Naive thymus-derived CD8-positive, alpha-beta T cell (primary cell): Measurements from ENCODE around the gene C15orf40. TPM values are rescaled to one million over a fixed set of nuclear protein-coding genes. Genes with fewer than 3 reads are reported as not detected.
A peak's percentile ranks its signal among the peaks of the same experiment; 100 is the strongest.
"Not testable (repeated sequence)": the region's sequence is repeated elsewhere in the genome, so short reads cannot be mapped to it uniquely, and the experiment has no call there.

ENCODE experiments used
- ATAC-seq, 2 donors: fragments of 150-1000 bp; cut with Tn5 transposase in 1 of 2; sonication (Bioruptor Pico), chemical (Tn5 transposase) in 1 of 2; 1 replicate in 1 of 2; 2 replicates in 1 of 2; pipeline ENCODE4 v1.10.0; 2021; ENCODE audit warnings: mild to moderate bottlenecking in 2 of 2, moderate library complexity in 2 of 2
- POLR2A ChIA-PET: fragments of 350-600 bp; sonication (Branson Sonifier 250); formaldehyde crosslinking; loops from one replicate; lab custom pipeline; 2021; ENCODE audit warnings: antibody characterized with exemption; lab: Charles Lee
- DNase-seq, 10 donors: peaks; one replicate each; pipeline versions ENCODE4 v3.0.0 to v3.0.0-alpha.2; 2020 to 2022
- H3K27ac Mint-ChIP-seq, 10 donors: one replicate each; pipeline ENCODE4 v1.8.0; 2020 to 2022; ENCODE audit warnings: mild to moderate bottlenecking in 10 of 10, mixed read lengths in 10 of 10, moderate library complexity in 4 of 10, inconsistent platforms in 1 of 10
- H3K27me3 Mint-ChIP-seq, 5 donors: one replicate each; pipeline ENCODE4 v1.8.0; 2021 to 2022; ENCODE audit warnings: mixed read lengths in 5 of 5
- H3K36me3 Mint-ChIP-seq, 3 donors: one replicate each; pipeline ENCODE4 v1.8.0; 2020 to 2022; ENCODE audit warnings: mixed read lengths in 3 of 3, mild to moderate bottlenecking in 2 of 3, inconsistent platforms in 1 of 3
- H3K4me1 Mint-ChIP-seq, 4 donors: one replicate each; pipeline ENCODE4 v1.8.0; 2021 to 2022; ENCODE audit warnings: mixed read lengths in 4 of 4
- H3K4me3 Mint-ChIP-seq, 10 donors: one replicate each; pipeline ENCODE4 v1.8.0; 2020 to 2022; ENCODE audit warnings: mild to moderate bottlenecking in 10 of 10, mixed read lengths in 10 of 10, moderate library complexity in 6 of 10, inconsistent platforms in 1 of 10
- H3K9me3 Mint-ChIP-seq, 9 donors: one replicate each; pipeline ENCODE4 v1.8.0; 2020 to 2022; ENCODE audit warnings: mixed read lengths in 9 of 9, mild to moderate bottlenecking in 3 of 9, inconsistent platforms in 1 of 9, moderate library complexity in 1 of 9
- polyA plus RNA-seq, 3 donors: library from polyadenylated mRNA; unstranded; fragments of 300-500 nt; fragmentation: Illumina TruSeq; gene quantifications; one replicate each; pipeline ENCODE4 v1.2.3, GENCODE V29; 2021
- total RNA-seq, 8 experiments: library from RNA in 2 of 8; stranded (reverse) in 2 of 8; gene quantifications; one replicate each; pipeline ENCODE4 v1.2.3 and lab custom pipeline; 2021 to 2026

Gene C15orf40
- total RNA-seq (10 to 100 TPM; 48.4 to 49.9 TPM), polyA plus RNA-seq (10 to 100 TPM; 56.2 to 87.5 (median 67.8) TPM), total RNA-seq (lab: John Stamatoyannopoulos, UW) (18.3 to 56.9 (median 25.4) reads per million in 6 experiments)

GRCh38 chr15:83011271-83012075 lies at the start of gene C15orf40:
C15orf40 (minus strand) TSS chr15:83011639; CDS start chr15:83011607, 32 bp downstream.
- H3K27me3 Mint-ChIP-seq, result no peaks in the 10 kb centered on the region
- H3K36me3 Mint-ChIP-seq, result peaks cover 0 to 39% (median 5%) of the 10 kb centered on the region in 3 donors
- peaks cover 36 to 57% (median 49%) of the 10 kb centered on the region in 4 donors for H3K4me1 Mint-ChIP-seq
- POLR2A ChIA-PET, result interaction anchor here (0.6 to 3.4 kb wide), 13 partner anchors 10 to 794 kb away, joined by 3 to 27 read pairs (median 5); partner anchors contain the start of genes BTBD1, RAMAC, RPS17 and WHAMM
- DNase-seq (peak; percentile 69 to 88 (median 81)), ATAC-seq (peak; percentile 79 to 86)
- no peaks in the 10 kb centered on the region for H3K9me3 Mint-ChIP-seq
- peak within 1 kb of the TSS; percentile 86 to 100 (median 98) for H3K4me3 Mint-ChIP-seq
- peak within 1 kb of the TSS; percentile 87 to 96 (median 92) for H3K27ac Mint-ChIP-seq

DNA sequence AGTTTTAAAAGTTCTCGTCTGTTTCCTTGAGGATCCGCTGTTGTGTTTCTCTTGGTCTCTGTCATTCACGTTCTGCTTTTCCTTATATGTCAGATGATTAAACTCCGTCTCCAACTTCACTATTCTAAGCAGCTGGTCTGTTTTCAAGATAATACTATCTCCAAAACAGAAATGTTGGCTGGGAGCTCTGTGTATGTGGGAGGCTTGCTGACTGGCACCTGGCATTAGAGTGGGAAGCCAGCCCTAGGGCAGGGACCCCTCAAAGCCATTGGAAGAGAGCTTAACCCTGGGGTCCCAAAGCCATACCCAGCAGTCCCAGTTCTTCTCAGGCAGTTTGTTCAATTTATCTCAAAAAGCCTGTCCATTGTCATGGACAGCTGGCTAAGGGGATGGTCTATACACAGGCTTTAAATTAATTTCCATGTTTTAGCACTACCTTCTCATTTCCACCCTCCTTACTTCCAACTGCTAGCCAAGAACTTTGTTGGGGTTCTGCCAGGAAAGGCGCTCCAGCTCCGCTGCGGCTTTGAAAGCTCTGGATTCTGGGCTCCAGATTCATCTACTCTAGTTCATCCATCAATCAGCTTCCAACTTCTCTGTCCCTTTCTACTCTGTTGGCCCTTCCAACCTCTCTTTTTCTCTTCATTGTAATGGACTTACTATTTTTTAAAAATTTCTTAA lies 46.4 kb upstream of the C15orf40 start:
- no peak for ATAC-seq
- Mint-ChIP-seq H3K4me1 (peaks cover 10 to 30% (median 26%) of the 10 kb centered on the region in 4 donors), H3K9me3 (no peaks in the 10 kb centered on the region), H3K36me3 (peaks cover 0 to 48% (median 5%) of the 10 kb centered on the region in 3 donors), H3K27ac (peak overlapping the region in 3 of 10 donors; percentile 29 to 42 (median 37)), H3K27me3 (no peaks in the 10 kb centered on the region), H3K4me3 (no peak overlapping the region)
- POLR2A ChIA-PET, result interaction anchor here (0.6 to 0.7 kb wide), 2 partner anchors 9 to 217 kb away, joined by 3 read pairs; partner anchors contain the start of gene BTBD1
- no peak for DNase-seq

- Mint-ChIP-seq H3K27ac (peak overlapping the region in 4 of 10 donors; percentile 29 to 80 (median 64)), H3K36me3 (peaks cover 0 to 54% (median 5%) of the 10 kb centered on the region in 3 donors)
Measured at GRCh38 chr15:83057002-83057401, 45.6 kb upstream of the C15orf40 start.

GRCh38 chr15:83053151-83053550 lies 41.7 kb upstream of the C15orf40 start:
- POLR2A ChIA-PET, result no interaction called here
- peaks cover 16 to 23% (median 20%) of the 10 kb centered on the region in 4 donors for H3K4me1 Mint-ChIP-seq

More at GRCh38 chr15:83057002-83057401, 45.6 kb upstream of the C15orf40 start:
- DNase-seq, result no peak
- POLR2A ChIA-PET, result interaction anchor here (0.7 kb wide), 1 partner anchor 10 kb away, joined by 4 read pairs; the partner anchor contains the start of gene BTBD1
- no peak overlapping the region for H3K4me3 Mint-ChIP-seq
- no peaks in the 10 kb centered on the region for H3K9me3 Mint-ChIP-seq
- peaks cover 10 to 30% (median 26%) of the 10 kb centered on the region in 4 donors for H3K4me1 Mint-ChIP-seq
- H3K27me3 Mint-ChIP-seq, result no peaks in the 10 kb centered on the region
- no peak for ATAC-seq

GRCh38 chr15:83046558-83047127 lies 35.2 kb upstream of the C15orf40 start:
- Mint-ChIP-seq H3K36me3 (peaks cover 0 to 75% (median 18%) of the 10 kb centered on the region in 3 donors), H3K27ac (peak overlapping the region in 3 of 10 donors; percentile 5 to 49 (median 45)), H3K9me3 (no peaks in the 10 kb centered on the region), H3K4me1 (peaks cover 10 to 27% (median 23%) of the 10 kb centered on the region in 4 donors), H3K4me3 (no peak overlapping the region), H3K27me3 (no peaks in the 10 kb centered on the region)
- DNase-seq (no peak), ATAC-seq (no peak)
- POLR2A ChIA-PET, result no interaction called here

More at GRCh38 chr15:83053151-83053550, 41.7 kb upstream of the C15orf40 start:
- H3K36me3 Mint-ChIP-seq, result peaks cover 0 to 83% (median 9%) of the 10 kb centered on the region in 3 donors
- ATAC-seq (no peak), DNase-seq (no peak)
- no peaks in the 10 kb centered on the region for H3K9me3 Mint-ChIP-seq
- H3K4me3 Mint-ChIP-seq, result no peak overlapping the region
- peak overlapping the region in 1 of 10 donors; percentile 29 for H3K27ac Mint-ChIP-seq
- no peaks in the 10 kb centered on the region for H3K27me3 Mint-ChIP-seq

DNA sequence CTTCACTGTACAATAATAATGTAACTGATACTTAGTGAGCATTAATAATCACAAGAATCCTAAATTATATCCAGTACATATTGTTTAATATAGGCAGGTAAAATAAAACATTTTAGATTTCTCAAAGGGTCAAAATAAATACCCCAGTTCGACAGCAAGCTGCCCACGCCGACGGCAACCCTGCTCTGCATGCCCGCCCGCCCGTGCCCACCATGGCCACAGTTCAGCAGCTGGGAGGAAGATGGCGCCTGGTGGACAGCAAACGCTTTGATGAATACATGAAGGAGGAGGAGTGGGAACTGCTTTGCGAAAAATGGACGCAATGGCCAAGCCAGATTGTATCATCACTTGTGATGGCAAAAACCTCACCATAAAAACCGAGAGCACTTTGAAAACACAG lies 32.7 kb upstream of the C15orf40 start:
- H3K36me3 Mint-ChIP-seq, result peaks cover 6 to 82% (median 35%) of the 10 kb centered on the region in 3 donors
- POLR2A ChIA-PET, result no interaction called here

GRCh38 chr15:83039206-83039605 lies 27.8 kb upstream of the C15orf40 start:
- peaks cover 0 to 4% (median 0%) of the 10 kb centered on the region in 9 donors for H3K9me3 Mint-ChIP-seq
- no peak for DNase-seq
- ATAC-seq, result no peak
- POLR2A ChIA-PET, result no interaction called here
- peak overlapping the region in 9 of 10 donors; percentile 8 to 72 (median 40) for H3K27ac Mint-ChIP-seq
- peaks cover 21 to 43% (median 42%) of the 10 kb centered on the region in 4 donors for H3K4me1 Mint-ChIP-seq
- peak overlapping the region in 3 of 10 donors; percentile 11 to 37 (median 28) for H3K4me3 Mint-ChIP-seq
- H3K36me3 Mint-ChIP-seq, result peaks cover 18 to 83% (median 49%) of the 10 kb centered on the region in 3 donors
- no peaks in the 10 kb centered on the region for H3K27me3 Mint-ChIP-seq

More for the DNA sequence above, 32.7 kb upstream of the C15orf40 start:
- no peak for ATAC-seq
- peak overlapping the region in 2 of 10 donors; percentile 5 to 28 for H3K27ac Mint-ChIP-seq
- H3K27me3 Mint-ChIP-seq, result no peaks in the 10 kb centered on the region
- H3K9me3 Mint-ChIP-seq, result no peaks in the 10 kb centered on the region
- H3K4me1 Mint-ChIP-seq, result peaks cover 10 to 39% (median 30%) of the 10 kb centered on the region in 4 donors
- no peak for DNase-seq
- H3K4me3 Mint-ChIP-seq, result no peak overlapping the region

- Mint-ChIP-seq H3K4me1 (peaks cover 14 to 48% (median 44%) of the 10 kb centered on the region in 4 donors), H3K4me3 (peak overlapping the region in 2 of 10 donors; percentile 27 to 36)
- POLR2A ChIA-PET, result no interaction called here
Measured at GRCh38 chr15:83036253-83036652, 24.8 kb upstream of the C15orf40 start.

GRCh38 chr15:83031234-83031633 lies 19.8 kb upstream of the C15orf40 start:
- H3K9me3 Mint-ChIP-seq, DNase-seq, H3K27me3 Mint-ChIP-seq, ATAC-seq, POLR2A ChIA-PET: not testable (repeated sequence)
- Mint-ChIP-seq H3K4me1 (peaks cover 2 to 26% (median 16%) of the 10 kb centered on the region in 4 donors), H3K36me3 (peaks cover 0 to 79% (median 30%) of the 10 kb centered on the region in 3 donors), H3K27ac (peak overlapping the region in 1 of 10 donors; percentile 79), H3K4me3 (peak overlapping the region in 1 of 10 donors; percentile 2)

More at GRCh38 chr15:83036253-83036652, 24.8 kb upstream of the C15orf40 start:
- no peak for DNase-seq
- ATAC-seq, result no peak
- Mint-ChIP-seq H3K36me3 (peaks cover 18 to 85% (median 55%) of the 10 kb centered on the region in 3 donors), H3K9me3 (peaks cover 0 to 6% (median 0%) of the 10 kb centered on the region in 9 donors), H3K27ac (peak overlapping the region in 4 of 10 donors; percentile 53 to 66 (median 61)), H3K27me3 (no peaks in the 10 kb centered on the region)

GRCh38 chr15:83030021-83030420 lies 18.6 kb upstream of the C15orf40 start:
- no peak overlapping the region for H3K4me3 Mint-ChIP-seq
- no peaks in the 10 kb centered on the region for H3K27me3 Mint-ChIP-seq
- H3K4me1 Mint-ChIP-seq, result peaks cover 2 to 22% (median 8%) of the 10 kb centered on the region in 4 donors
- H3K9me3 Mint-ChIP-seq, result peaks cover 0 to 3% (median 0%) of the 10 kb centered on the region in 9 donors
- H3K27ac Mint-ChIP-seq, result peak overlapping the region in 1 of 10 donors; percentile 33
- DNase-seq, result no peak
- peaks cover 0 to 74% (median 21%) of the 10 kb centered on the region in 3 donors for H3K36me3 Mint-ChIP-seq
- ATAC-seq, result no peak
- POLR2A ChIA-PET, result no interaction called here

GRCh38 chr15:83018436-83018835 lies 7.0 kb upstream of the C15orf40 start:
- peaks cover 11 to 16% (median 13%) of the 10 kb centered on the region in 4 donors for H3K4me1 Mint-ChIP-seq
- peaks cover 0 to 46% (median 0%) of the 10 kb centered on the region in 3 donors for H3K36me3 Mint-ChIP-seq
- POLR2A ChIA-PET, result no interaction called here
- no peaks in the 10 kb centered on the region for H3K9me3 Mint-ChIP-seq
- ATAC-seq, result no peak
- no peak for DNase-seq
- H3K27ac Mint-ChIP-seq, result peak overlapping the region in 3 of 10 donors; percentile 18 to 75 (median 29)
- no peaks in the 10 kb centered on the region for H3K27me3 Mint-ChIP-seq
- H3K4me3 Mint-ChIP-seq, result no peak overlapping the region
